NCI-H128 (cell line): Measurements from ENCODE around the gene MTMR4.
A peak's percentile ranks its signal among the peaks of the same experiment; 100 is the strongest.
"Not testable (repeated sequence)": the region's sequence is repeated elsewhere in the genome, so short reads cannot be mapped to it uniquely, and the experiment has no call there.

ENCODE experiments used
- DNase-seq: peaks from one replicate; lab custom pipeline; 2025; ENCODE audit not compliant: unreplicated experiment; lab: John Stamatoyannopoulos, UW

The MTMR4 gene

GRCh38 chr17:58513965-58514769 is at the start of gene MTMR4:
TSS of gene MTMR4 (minus strand) at chr17:58514638. CDS start at chr17:58514407, 231 bp downstream.
- peak; percentile 58 for DNase-seq

- no peak for DNase-seq
These were observed 46.1 kb upstream of the MTMR4 start for GRCh38 chr17:58560511-58560910.

- DNase-seq = no peak
These were observed 43.5 kb upstream of the MTMR4 start for GRCh38 chr17:58557981-58558380.

- no peak for DNase-seq
These were observed 42.4 kb upstream of the MTMR4 start for GRCh38 chr17:58556833-58557250.

GRCh38 chr17:58555109-58555508 is 40.7 kb upstream of the MTMR4 start:
- DNase-seq = not testable (repeated sequence)

DNA sequence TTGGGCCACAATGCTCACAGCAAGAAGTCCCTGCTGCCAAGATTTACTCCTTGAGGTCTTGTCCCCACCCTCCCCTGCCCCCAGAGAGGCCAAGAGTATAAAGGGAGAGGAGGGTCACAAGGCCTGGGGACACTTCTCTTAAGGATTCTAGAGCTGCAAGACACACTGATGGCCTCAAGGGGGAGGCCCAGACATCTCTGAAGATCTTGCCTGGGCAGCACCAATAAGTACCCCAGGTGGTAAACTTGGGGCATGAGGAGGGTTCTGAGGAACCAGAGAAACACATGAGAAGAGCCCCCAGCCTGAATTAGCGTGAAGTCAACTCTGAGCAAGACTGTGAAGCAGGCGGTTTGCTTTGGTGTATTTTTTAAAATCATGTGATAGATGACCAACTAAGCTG is 26.8 kb upstream of the MTMR4 start:
- no peak for DNase-seq

GRCh38 chr17:58539698-58540097 is 25.3 kb upstream of the MTMR4 start:
- DNase-seq = no peak

- DNase-seq = no peak
These were observed 24.5 kb upstream of the MTMR4 start for GRCh38 chr17:58538811-58539409.

- no peak for DNase-seq
These were observed 22.8 kb upstream of the MTMR4 start for GRCh38 chr17:58537266-58537665.

GRCh38 chr17:58536542-58536941 is 22.1 kb upstream of the MTMR4 start:
- no peak for DNase-seq

DNA sequence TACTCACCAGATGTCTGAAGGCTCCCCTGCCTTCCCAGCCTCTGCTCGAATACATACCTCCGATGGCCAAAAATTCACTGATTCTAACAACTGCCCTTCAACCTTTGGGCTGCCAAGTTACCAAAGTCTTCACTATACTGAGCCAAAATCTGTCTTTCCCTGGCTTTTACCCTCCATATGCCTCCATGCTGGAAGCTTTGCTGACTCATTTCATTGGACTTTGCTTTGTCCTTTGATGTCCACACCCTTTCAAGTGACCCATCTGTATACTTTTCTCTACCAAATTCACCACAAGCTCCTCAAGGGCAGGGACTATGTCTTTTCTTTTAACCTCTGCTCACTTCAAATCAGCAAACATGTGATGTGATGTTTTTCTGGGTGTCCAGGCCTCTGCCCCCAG is 21.0 kb upstream of the MTMR4 start:
- DNase-seq = no peak

DNA sequence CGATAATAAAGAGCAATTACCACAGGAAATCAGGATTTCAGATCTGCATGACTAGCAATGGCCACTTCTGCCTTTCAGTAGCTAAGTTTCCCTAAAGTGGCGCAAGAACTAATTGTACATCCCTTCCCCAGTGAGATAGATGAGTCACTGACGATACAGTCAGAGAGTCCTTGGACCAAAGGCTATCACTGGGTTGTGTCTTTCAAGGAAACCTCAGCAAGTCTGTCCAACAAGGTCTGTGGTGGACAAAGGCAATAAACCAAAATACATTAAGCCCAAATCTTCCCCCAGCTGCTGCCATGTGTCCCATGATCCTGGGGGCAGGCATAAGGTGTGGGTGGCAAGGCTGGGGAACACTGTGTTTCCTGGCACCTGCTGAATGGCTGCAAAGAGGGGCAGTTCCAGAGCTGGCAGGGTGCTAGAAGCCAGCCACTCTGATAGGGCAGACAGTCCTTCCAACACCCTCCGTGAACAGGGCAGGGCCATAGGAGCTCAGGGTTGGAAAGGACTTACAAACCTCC is 20.5 kb upstream of the MTMR4 start:
- no peak for DNase-seq

DNA sequence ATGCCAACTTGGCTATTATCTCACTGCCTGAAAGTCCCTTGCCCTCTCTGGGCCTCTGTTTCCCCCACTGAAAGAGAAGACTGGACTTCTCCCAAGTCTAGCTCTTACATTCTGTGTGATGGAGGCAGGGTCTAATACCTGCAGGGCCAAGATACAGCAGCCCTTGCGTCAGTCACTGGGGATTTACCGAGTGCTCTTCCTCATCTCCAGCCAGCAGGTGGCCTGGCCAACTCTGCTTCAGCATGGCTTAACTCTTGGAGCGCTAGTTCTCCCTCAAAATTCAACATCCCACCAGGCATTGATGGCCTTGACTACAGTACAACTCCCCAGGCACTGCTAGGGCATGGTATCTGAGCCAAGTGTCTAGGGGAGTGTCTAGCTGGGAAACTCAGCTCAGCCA is 19.9 kb upstream of the MTMR4 start:
- DNase-seq = no peak

DNA sequence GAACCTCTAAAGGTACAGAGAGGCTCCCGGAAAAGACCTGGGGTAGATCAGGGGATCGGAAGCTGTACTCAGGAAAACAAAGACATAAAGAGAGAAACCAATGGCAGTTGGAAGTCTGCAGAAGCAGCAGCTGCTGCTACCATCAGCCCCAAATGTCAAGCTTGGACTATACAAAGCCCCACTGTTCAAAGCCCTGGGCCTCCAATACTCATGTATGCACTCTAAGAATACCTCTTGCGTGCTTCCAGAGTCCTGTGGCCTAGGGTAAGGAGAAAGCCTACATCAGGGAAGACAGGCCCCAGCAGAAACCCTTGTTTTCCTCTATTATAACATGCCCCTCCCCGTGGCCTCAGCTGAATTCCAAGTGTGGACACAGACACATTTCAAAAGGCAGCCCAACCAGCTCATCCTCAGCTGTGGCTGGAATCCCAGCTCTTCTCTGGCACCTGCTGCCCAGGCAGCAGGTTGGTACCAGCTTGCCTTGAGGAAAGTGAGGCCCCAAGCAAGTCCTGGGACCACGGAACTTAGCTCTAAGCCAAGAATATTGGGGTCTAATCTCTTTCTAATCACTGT is 19.3 kb upstream of the MTMR4 start:
- DNase-seq = no peak

- DNase-seq = no peak
These were observed 18.1 kb upstream of the MTMR4 start for GRCh38 chr17:58532555-58532951.

- DNase-seq = peak; percentile 5
These were observed 17.5 kb upstream of the MTMR4 start for GRCh38 chr17:58531661-58532554.

- no peak for DNase-seq
These were observed 16.7 kb upstream of the MTMR4 start for GRCh38 chr17:58531122-58531521.

DNA sequence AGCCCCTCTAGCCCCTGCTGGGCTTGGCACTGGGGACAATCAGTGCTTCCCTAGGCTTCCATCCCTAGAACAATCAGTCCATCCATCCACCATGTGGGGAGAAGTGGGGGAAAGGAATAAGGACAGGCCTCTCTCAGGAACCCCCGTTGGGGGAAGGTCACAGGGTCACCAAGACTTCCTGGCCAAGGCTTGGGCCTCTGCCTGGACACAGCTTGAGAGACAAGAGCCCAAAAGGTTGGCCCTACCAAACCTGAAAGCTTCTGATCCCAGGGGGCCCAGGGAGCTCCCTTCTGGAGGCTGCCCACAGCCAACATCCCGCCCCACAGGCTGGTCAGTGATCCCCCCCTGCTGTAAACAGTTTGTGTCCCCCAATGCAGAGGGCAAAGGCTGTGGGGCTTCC is 16.2 kb upstream of the MTMR4 start:
- no peak for DNase-seq

DNA sequence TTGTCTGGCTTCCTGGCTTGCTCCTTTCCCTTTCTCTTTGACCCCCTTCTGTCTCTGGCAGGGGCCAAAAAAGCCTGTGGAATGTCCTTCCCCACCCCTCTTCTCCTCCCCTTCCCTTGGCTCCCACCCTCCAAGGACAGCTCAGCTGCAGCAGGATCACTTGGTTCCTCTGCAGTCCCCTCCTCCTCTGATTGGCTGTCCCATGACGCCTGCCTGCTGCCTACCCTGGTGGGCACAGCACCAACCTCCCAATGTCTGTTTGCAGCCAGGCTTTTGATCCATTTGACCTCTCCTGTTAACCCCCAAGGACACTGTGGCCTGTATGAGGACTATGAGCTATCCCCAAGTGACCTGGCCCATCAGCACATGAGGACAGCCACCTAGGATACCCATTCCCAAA is 14.8 kb upstream of the MTMR4 start:
- DNase-seq = no peak

DNA sequence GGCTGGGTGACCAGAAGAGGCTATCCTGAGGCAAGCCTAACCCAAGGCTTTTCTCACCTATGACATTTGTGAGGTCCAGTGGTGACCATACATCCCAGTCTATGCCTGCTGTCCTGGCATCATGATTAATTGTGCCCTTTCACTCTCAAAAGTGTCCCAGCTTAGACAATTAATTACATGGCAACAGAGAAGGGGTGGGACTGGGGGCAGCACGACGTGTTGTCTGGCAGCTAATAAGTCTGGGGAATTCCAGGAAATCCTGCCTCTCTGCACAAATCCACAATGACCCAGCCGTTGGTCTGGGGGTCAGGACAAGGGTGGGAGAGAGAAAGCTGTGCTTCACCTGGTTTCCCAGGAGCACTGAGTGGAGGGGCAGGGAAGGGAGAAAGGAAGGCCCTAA is 14.0 kb upstream of the MTMR4 start:
- DNase-seq = no peak

- DNase-seq = no peak
These were observed 13.5 kb upstream of the MTMR4 start for GRCh38 chr17:58527949-58528348.
